ENCODE measurements around the gene ICE2. TPM values are rescaled to one million over a fixed set of nuclear protein-coding genes. Genes with fewer than 3 reads are reported as not detected.

ICE2 gene
- total and polyA plus RNA-seq, 12 donors: 6.3 to 33.4 (median 26.7) TPM

Other genes starting within 250 kb of the ICE2 start
- gene ANXA2, start 81.2 kb downstream of the ICE2 start, total RNA-seq: 100 to 1,000 TPM in 9 of 10 donors, 10 to 100 TPM in 1; 98.7 to 341 (median 123) TPM
- 100 to 1,000 TPM; 166 to 539 TPM for gene ANXA2, start 81.2 kb downstream of the ICE2 start, polyA plus RNA-seq

Data from heart right ventricle (tissue), 12 donors.